Naive thymus-derived CD8-positive, alpha-beta T cell (primary cell): ENCODE measurements around the gene KLHL17. TPM values are rescaled to one million over a fixed set of nuclear protein-coding genes. Genes with fewer than 3 reads are reported as not detected.

Source experiments
- ATAC-seq, 2 donors: fragments of 150-1000 bp; cut with Tn5 transposase in 1 of 2; sonication (Bioruptor Pico), chemical (Tn5 transposase) in 1 of 2; 1 replicate in 1 of 2; 2 replicates in 1 of 2; pipeline ENCODE4 v1.10.0; 2021; ENCODE audit warnings: mild to moderate bottlenecking in 2 of 2, moderate library complexity in 2 of 2
- POLR2A ChIA-PET: fragments of 350-600 bp; sonication (Branson Sonifier 250); formaldehyde crosslinking; loops from one replicate; lab custom pipeline; 2021; ENCODE audit warnings: antibody characterized with exemption; lab: Charles Lee
- DNase-seq, 10 donors: peaks; one replicate each; pipeline versions ENCODE4 v3.0.0 to v3.0.0-alpha.2; 2020 to 2022
- H3K27ac Mint-ChIP-seq, 10 donors: one replicate each; pipeline ENCODE4 v1.8.0; 2020 to 2022; ENCODE audit warnings: mild to moderate bottlenecking in 10 of 10, mixed read lengths in 10 of 10, moderate library complexity in 4 of 10, inconsistent platforms in 1 of 10
- H3K27me3 Mint-ChIP-seq, 5 donors: one replicate each; pipeline ENCODE4 v1.8.0; 2021 to 2022; ENCODE audit warnings: mixed read lengths in 5 of 5
- H3K36me3 Mint-ChIP-seq, 3 donors: one replicate each; pipeline ENCODE4 v1.8.0; 2020 to 2022; ENCODE audit warnings: mixed read lengths in 3 of 3, mild to moderate bottlenecking in 2 of 3, inconsistent platforms in 1 of 3
- H3K4me1 Mint-ChIP-seq, 4 donors: one replicate each; pipeline ENCODE4 v1.8.0; 2021 to 2022; ENCODE audit warnings: mixed read lengths in 4 of 4
- H3K4me3 Mint-ChIP-seq, 10 donors: one replicate each; pipeline ENCODE4 v1.8.0; 2020 to 2022; ENCODE audit warnings: mild to moderate bottlenecking in 10 of 10, mixed read lengths in 10 of 10, moderate library complexity in 6 of 10, inconsistent platforms in 1 of 10
- H3K9me3 Mint-ChIP-seq, 9 donors: one replicate each; pipeline ENCODE4 v1.8.0; 2020 to 2022; ENCODE audit warnings: mixed read lengths in 9 of 9, mild to moderate bottlenecking in 3 of 9, inconsistent platforms in 1 of 9, moderate library complexity in 1 of 9
- polyA plus RNA-seq, 3 donors: library from polyadenylated mRNA; unstranded; fragments of 300-500 nt; fragmentation: Illumina TruSeq; gene quantifications; one replicate each; pipeline ENCODE4 v1.2.3, GENCODE V29; 2021
- total RNA-seq, 8 experiments: library from RNA in 2 of 8; stranded (reverse) in 2 of 8; gene quantifications; one replicate each; pipeline ENCODE4 v1.2.3 and lab custom pipeline; 2021 to 2026

KLHL17 gene
- total and polyA plus RNA-seq, 5 experiments from 2014 or later = 0.94 to 37.4 (median 2.0) TPM

GRCh38 chr1:961132-961669 lies 817 bp downstream of the KLHL17 start:
- Mint-ChIP-seq H3K4me3 (peak overlapping the region in 8 of 10 donors; percentile 48 to 74 (median 64)), H3K27ac (no peak overlapping the region), H3K4me1 (peaks cover 9 to 24% (median 19%) of the 10 kb centered on the region in 4 donors), H3K27me3 (no peaks in the 10 kb centered on the region), H3K9me3 (no peaks in the 10 kb centered on the region), H3K36me3 (peaks cover 0 to 10% (median 0%) of the 10 kb centered on the region in 3 donors)
- ATAC-seq (peak in 1 of 2 donors; percentile 2), DNase-seq (no peak)
- POLR2A ChIA-PET = interaction anchor here (1.6 kb wide), 1 partner anchor 17 kb away, joined by 4 read pairs; no protein-coding TSS in a partner anchor

- no peak for ATAC-seq
- H3K27me3 Mint-ChIP-seq = no peaks in the 10 kb centered on the region
- H3K4me3 Mint-ChIP-seq = peak overlapping the region in 9 of 10 donors; percentile 51 to 89 (median 66)
- no peaks in the 10 kb centered on the region for H3K9me3 Mint-ChIP-seq
- POLR2A ChIA-PET = interaction anchor here (0.6 to 1.6 kb wide), 2 partner anchors 18 to 415 kb away, joined by 3 to 4 read pairs; no protein-coding TSS in a partner anchor
- DNase-seq = no peak
- H3K27ac Mint-ChIP-seq = peak overlapping the region in 1 of 10 donors; percentile 76
- peaks cover 4 to 19% (median 15%) of the 10 kb centered on the region in 4 donors for H3K4me1 Mint-ChIP-seq
- peaks cover 0 to 3% (median 0%) of the 10 kb centered on the region in 3 donors for H3K36me3 Mint-ChIP-seq
Observed at GRCh38 chr1:962381-963300, 2.3 kb downstream of the KLHL17 start.

GRCh38 chr1:963301-963651 lies 2.9 kb downstream of the KLHL17 start:
- Mint-ChIP-seq H3K4me3 (peak overlapping the region in 6 of 10 donors; percentile 15 to 63 (median 50)), H3K27ac (no peak overlapping the region), H3K9me3 (no peaks in the 10 kb centered on the region), H3K4me1 (peaks cover 2 to 15% (median 10%) of the 10 kb centered on the region in 4 donors), H3K27me3 (peaks cover 0 to 2% (median under 1%) of the 10 kb centered on the region in 5 donors), H3K36me3 (no peaks in the 10 kb centered on the region)
- no peak for DNase-seq
- POLR2A ChIA-PET = interaction anchor here (0.6 kb wide), 1 partner anchor 415 kb away, joined by 3 read pairs; no protein-coding TSS in a partner anchor
- no peak for ATAC-seq

- H3K36me3 Mint-ChIP-seq = no peaks in the 10 kb centered on the region
- H3K27ac Mint-ChIP-seq = no peak overlapping the region
- peaks cover 0 to 9% (median 3%) of the 10 kb centered on the region in 5 donors for H3K27me3 Mint-ChIP-seq
- peak overlapping the region in 5 of 10 donors; percentile 6 to 63 (median 26) for H3K4me3 Mint-ChIP-seq
- ATAC-seq (no peak), DNase-seq (no peak)
- no peaks in the 10 kb centered on the region for H3K9me3 Mint-ChIP-seq
- POLR2A ChIA-PET = interaction anchor here (0.6 kb wide), 1 partner anchor 414 kb away, joined by 3 read pairs; no protein-coding TSS in a partner anchor
- peaks cover 0 to 11% (median 5%) of the 10 kb centered on the region in 4 donors for H3K4me1 Mint-ChIP-seq
Observed at GRCh38 chr1:963746-964525, 3.6 kb downstream of the KLHL17 start.

- Mint-ChIP-seq H3K27ac (peak overlapping the region in 1 of 10 donors; percentile 56), H3K9me3 (no peaks in the 10 kb centered on the region), H3K27me3 (peaks cover 6 to 17% (median 6%) of the 10 kb centered on the region in 5 donors), H3K36me3 (no peaks in the 10 kb centered on the region), H3K4me3 (peak overlapping the region in 4 of 10 donors; percentile 47 to 80 (median 58)), H3K4me1 (peaks cover 0 to 11% (median 4%) of the 10 kb centered on the region in 4 donors)
- POLR2A ChIA-PET = no interaction called here
- no peak for ATAC-seq
- DNase-seq = no peak
Observed at GRCh38 chr1:964691-965525, 4.5 kb downstream of the KLHL17 start.

GRCh38 chr1:965526-966134 lies 5.2 kb downstream of the KLHL17 start:
- POLR2A ChIA-PET = no interaction called here
- peak overlapping the region in 1 of 10 donors; percentile 56 for H3K27ac Mint-ChIP-seq
- H3K36me3 Mint-ChIP-seq = no peaks in the 10 kb centered on the region
- H3K9me3 Mint-ChIP-seq = no peaks in the 10 kb centered on the region
- peaks cover 0 to 11% (median 4%) of the 10 kb centered on the region in 4 donors for H3K4me1 Mint-ChIP-seq
- no peak for ATAC-seq
- peaks cover 6 to 17% (median 9%) of the 10 kb centered on the region in 5 donors for H3K27me3 Mint-ChIP-seq
- H3K4me3 Mint-ChIP-seq = peak overlapping the region in 7 of 10 donors; percentile 37 to 76 (median 50)
- DNase-seq = no peak

- ATAC-seq = peak; percentile 26 to 49
Observed at GRCh38 chr1:966135-966703, 5.8 kb downstream of the KLHL17 start, which contains the start of gene PLEKHN1. Gene PLEKHN1, plus strand, starts transcription at chr1:966482. Its CDS starts 50 bp downstream, at chr1:966532.

GRCh38 chr1:966704-967300 lies 6.4 kb downstream of the KLHL17 start:
- peak overlapping the region; percentile 64 to 86 (median 80) for H3K4me3 Mint-ChIP-seq
- peaks cover 6 to 17% (median 10%) of the 10 kb centered on the region in 5 donors for H3K27me3 Mint-ChIP-seq
- POLR2A ChIA-PET = interaction anchor here (0.6 to 1.1 kb wide), 3 partner anchors 8 to 47 kb away, joined by 3 to 4 read pairs (median 3); partner anchors contain the start of genes ISG15 and NOC2L
- no peaks in the 10 kb centered on the region for H3K36me3 Mint-ChIP-seq
- DNase-seq (peak; percentile 28 to 85 (median 56)), ATAC-seq (peak; percentile 87 to 90)
- H3K4me1 Mint-ChIP-seq = peaks cover 0 to 9% (median 4%) of the 10 kb centered on the region in 4 donors
- H3K27ac Mint-ChIP-seq = peak overlapping the region in 2 of 10 donors; percentile 37 to 75
- no peaks in the 10 kb centered on the region for H3K9me3 Mint-ChIP-seq

More at GRCh38 chr1:966135-966703, 5.8 kb downstream of the KLHL17 start, which contains the start of gene PLEKHN1:
- Mint-ChIP-seq H3K36me3 (no peaks in the 10 kb centered on the region), H3K27ac (peak within 1 kb of the TSS in 2 of 10 donors; percentile 37 to 75), H3K9me3 (no peaks in the 10 kb centered on the region), H3K27me3 (peaks cover 6 to 17% (median 10%) of the 10 kb centered on the region in 5 donors), H3K4me1 (peaks cover 0 to 11% (median 4%) of the 10 kb centered on the region in 4 donors), H3K4me3 (peak within 1 kb of the TSS; percentile 64 to 86 (median 80))
- POLR2A ChIA-PET = interaction anchor here (1.1 kb wide), 2 partner anchors 22 to 47 kb away, joined by 3 read pairs; partner anchors contain the start of gene ISG15
- no peak for DNase-seq

- Mint-ChIP-seq H3K4me1 (peaks cover 0 to 9% (median 3%) of the 10 kb centered on the region in 4 donors), H3K9me3 (no peaks in the 10 kb centered on the region), H3K27ac (no peak overlapping the region), H3K4me3 (peak overlapping the region in 5 of 10 donors; percentile 6 to 63 (median 10)), H3K36me3 (no peaks in the 10 kb centered on the region), H3K27me3 (peaks cover 6 to 21% (median 10%) of the 10 kb centered on the region in 5 donors)
- POLR2A ChIA-PET = interaction anchor here (0.6 to 1.0 kb wide), 2 partner anchors 9 to 27 kb away, joined by 3 to 4 read pairs; partner anchors contain the start of gene NOC2L
- no peak for DNase-seq
- ATAC-seq = no peak
Observed at GRCh38 chr1:967466-968343, 7.3 kb downstream of the KLHL17 start.
